Gastroesophageal sphincter (tissue), 3 donors: ENCODE measurements around the gene GPAT3.

Experiments used
- EP300 ChIP-seq: sonication (generic); formaldehyde crosslinking; IDR thresholded peaks from one replicate; pipeline ENCODE4 v1.6.1; 2017; ENCODE audit warnings: antibody characterized with exemption, mild to moderate bottlenecking
- POLR2A ChIP-seq, 2 donors: fragments of 450-650 bp; IDR thresholded peaks; one replicate each; pipeline ENCODE4 v1.6.1; 2017; ENCODE audit warnings: antibody characterized with exemption in 2 of 2, mild to moderate bottlenecking in 2 of 2, moderate library complexity in 1 of 2
- POLR2AphosphoS5 ChIP-seq: sonication (generic); formaldehyde crosslinking; IDR thresholded peaks from one replicate; pipeline ENCODE4 v1.6.1; 2017; ENCODE audit warnings: antibody characterized with exemption
- TF ChIP-seq, protein P1 (sequence below), 4 experiments: fragments of 200-600 bp in 2 of 4; fragments of 450-650 bp in 2 of 4; sonication (generic) in 1 of 4; IDR thresholded peaks; one replicate each; pipeline ENCODE4 v1.5.1; 2017 to 2019; ENCODE audit warnings: antibody characterized with exemption in 4 of 4, mild to moderate bottlenecking in 2 of 4, moderate library complexity in 2 of 4

DNA sequence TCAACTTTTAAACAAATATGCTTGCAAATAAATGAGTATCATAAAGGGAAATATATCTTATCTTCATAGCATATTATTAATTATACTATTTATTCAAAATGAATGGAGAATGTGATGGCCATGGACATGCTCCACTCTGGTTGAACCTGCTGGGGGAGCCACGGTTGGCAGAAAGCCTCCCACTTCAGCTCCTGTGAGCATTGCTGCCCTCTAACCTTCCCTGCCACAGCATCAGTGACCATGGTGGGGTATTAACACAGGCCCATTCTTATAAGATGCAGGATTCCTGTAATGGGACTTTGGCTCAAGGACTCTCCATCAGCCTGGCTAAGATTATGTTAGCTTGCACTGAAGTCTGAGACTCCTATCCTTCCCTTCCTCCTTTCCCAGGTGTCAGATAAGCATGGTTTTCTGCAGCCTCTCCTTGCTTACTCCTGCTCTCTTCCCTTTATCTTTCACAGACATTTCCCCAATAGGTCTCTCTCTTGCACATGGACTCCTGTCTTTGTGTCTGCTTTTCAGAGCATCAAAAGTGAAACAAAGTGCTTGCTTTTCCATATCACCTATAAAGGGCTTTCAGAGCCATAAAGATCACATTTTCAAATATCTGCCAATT, 46.1 kb upstream of the GPAT3 start:
- no peak for TF ChIP-seq POLR2A (IDR thresholded peaks at IDR 0.05)
- no peak for TF ChIP-seq EP300
- TF ChIP-seq, protein P1, sequence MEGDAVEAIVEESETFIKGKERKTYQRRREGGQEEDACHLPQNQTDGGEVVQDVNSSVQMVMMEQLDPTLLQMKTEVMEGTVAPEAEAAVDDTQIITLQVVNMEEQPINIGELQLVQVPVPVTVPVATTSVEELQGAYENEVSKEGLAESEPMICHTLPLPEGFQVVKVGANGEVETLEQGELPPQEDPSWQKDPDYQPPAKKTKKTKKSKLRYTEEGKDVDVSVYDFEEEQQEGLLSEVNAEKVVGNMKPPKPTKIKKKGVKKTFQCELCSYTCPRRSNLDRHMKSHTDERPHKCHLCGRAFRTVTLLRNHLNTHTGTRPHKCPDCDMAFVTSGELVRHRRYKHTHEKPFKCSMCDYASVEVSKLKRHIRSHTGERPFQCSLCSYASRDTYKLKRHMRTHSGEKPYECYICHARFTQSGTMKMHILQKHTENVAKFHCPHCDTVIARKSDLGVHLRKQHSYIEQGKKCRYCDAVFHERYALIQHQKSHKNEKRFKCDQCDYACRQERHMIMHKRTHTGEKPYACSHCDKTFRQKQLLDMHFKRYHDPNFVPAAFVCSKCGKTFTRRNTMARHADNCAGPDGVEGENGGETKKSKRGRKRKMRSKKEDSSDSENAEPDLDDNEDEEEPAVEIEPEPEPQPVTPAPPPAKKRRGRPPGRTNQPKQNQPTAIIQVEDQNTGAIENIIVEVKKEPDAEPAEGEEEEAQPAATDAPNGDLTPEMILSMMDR (IDR thresholded peaks at IDR 0.05), result no peak
- no peak for TF ChIP-seq POLR2AphosphoS5
